Pancreas (tissue), 10 donors: Measurements from ENCODE around the gene MYH9. TPM values are rescaled to one million over a fixed set of nuclear protein-coding genes. Genes with fewer than 3 reads are reported as not detected.

ENCODE experiments used
- ATAC-seq, 4 donors: fragments of 200-7000 bp; cut with Tn5 transposase; one replicate each; pipeline versions ENCODE4 v1.8.0 to v1.9.1; 2020; ENCODE audit warnings: mild to moderate bottlenecking in 4 of 4, moderate library complexity in 4 of 4
- DNase-seq, 6 donors: peaks; one replicate each; pipeline ENCODE4 v3.0.0-alpha.2; 2020
- FAIRE-seq: peaks from 2 replicates; lab custom pipeline; 2012; peaks lifted over from hg19 to GRCh38; lab: Jason Lieb, UNC
- H3K27ac ChIP-seq, 4 donors: fragments of 200-600 bp; sonication (generic); 1 replicate in 3 of 4; 2 replicates in 1 of 4; pipeline versions ENCODE4 v1.5.0 to v1.8.0; 2020
- H3K27me3 ChIP-seq, 4 donors: fragments of 200-600 bp; one replicate each; pipeline ENCODE4 v1.8.0; 2021
- H3K36me3 ChIP-seq, 3 donors: fragments of 200-600 bp; sonication (generic) in 1 of 3; one replicate each; pipeline versions ENCODE4 v1.5.0 to v1.8.0; 2020 to 2021
- H3K4me1 ChIP-seq, 3 donors: fragments of 200-600 bp; one replicate each; pipeline ENCODE4 v1.8.0; 2021
- H3K4me3 ChIP-seq, 4 donors: fragments of 200-600 bp; sonication (generic) in 2 of 4; one replicate each; pipeline versions ENCODE4 v1.5.0 to v1.8.0; 2020 to 2021
- H3K9me3 ChIP-seq, 4 donors: fragments of 200-600 bp; one replicate each; pipeline ENCODE4 v1.8.0; 2021
- WGBS, 2 donors: extraction: QIAGEN DNeasy Blood & Tissue Kit; methylation state at CpG; one replicate each; pipeline ENCODE4 v1.1.7; 2013; 5-methylcytosine and 5-hydroxymethylcytosine counted together
- intact Hi-C, 3 donors: fragments of 100-400 bp; cut with DNase I; formaldehyde crosslinking; loops; one replicate each; pipeline versions ENCODE4 v1.11.1 to v1.14.2; 2022
- polyA plus RNA-seq, 2 donors: library from polyadenylated mRNA; stranded (reverse); fragments of 200-250 nt; gene quantifications; one replicate each; pipeline ENCODE4 v1.2.3, GENCODE V29; 2013
- total RNA-seq, 6 donors: library from RNA; stranded (reverse); fragmentation: NEBNext Ultra II Directional in 4 of 6; extraction: Animal tissue kit (Norgen Biotek cat#: 25700) in 4 of 6; gene quantifications; one replicate each; pipeline versions ENCODE4 v1.2.1 to v1.2.4, GENCODE V29; 2021 to 2023
- TF ChIP-seq, protein P1 (sequence below), 4 donors: fragments of 200-600 bp; sonication (generic) in 3 of 4; IDR thresholded peaks; one replicate each; pipeline versions ENCODE4 v1.5.0 to v1.8.0; 2021; ENCODE audit warnings: antibody characterized with exemption in 4 of 4
- donor health status: healthy with polysubstance abuse.
- donor health status: DM: no; HTN: no; CAD: no; lungs with moderate emphysema.
- donor health status: DM: no; HTN: no; CAD: no.
- donor health status: control.
- donor health status: control.
- donor health status: Bipolar disorder and iron deficiency.
- donor health status: DM: yes; HTN: yes; CAD: no.
- donor health status: DM: no; HTN: no; CAD: no.
- donor health status: DM: no; HTN: no; CAD: no.
- donor health status: DM: yes; HTN: yes; CAD: no.

Gene MYH9
- total and polyA plus RNA-seq, 8 donors = 80.9 to 554 (median 376) TPM

DNA sequence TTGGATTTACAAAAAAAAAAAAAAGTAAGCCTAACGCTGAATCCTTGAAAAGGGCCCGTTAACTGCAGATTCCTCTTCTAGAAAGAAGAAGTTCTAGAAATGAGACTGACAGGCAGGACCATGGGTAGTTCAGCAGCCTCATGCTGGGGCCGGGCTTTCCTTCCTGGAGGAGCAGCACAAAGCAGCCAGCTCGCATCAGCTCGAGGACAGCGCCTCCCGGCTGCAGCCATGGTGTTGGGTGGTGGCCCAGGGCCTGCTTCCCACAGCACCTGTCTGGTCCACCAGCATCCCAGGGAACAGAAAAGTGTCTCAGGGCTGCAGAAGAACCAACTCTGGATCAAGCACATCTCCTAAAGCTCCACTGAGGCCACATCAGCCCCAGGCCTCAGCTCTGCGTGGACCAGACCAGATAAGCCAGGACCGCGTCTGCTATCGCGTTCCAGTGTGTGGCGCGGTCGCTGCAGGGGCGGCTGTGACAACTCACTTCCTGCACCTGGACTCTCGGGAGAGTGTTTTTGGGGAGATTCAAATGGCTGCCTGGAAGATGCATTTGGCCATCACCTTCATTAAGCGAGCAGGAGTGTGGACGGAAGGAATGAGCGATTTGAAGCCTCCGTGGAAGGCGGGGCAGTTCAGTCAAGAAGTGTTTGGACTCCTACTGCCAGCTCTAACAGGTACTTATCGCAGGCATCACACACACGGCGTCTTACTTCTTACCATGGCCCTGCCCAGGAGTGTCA, 53.5 kb downstream of the MYH9 start:
- ATAC-seq (no peak), FAIRE-seq (no peak), DNase-seq (peak in 1 of 6 donors; percentile 57)
- Histone ChIP-seq H3K36me3 (peaks cover 0 to 46% (median 5%) of the 10 kb centered on the region in 3 donors), H3K27me3 (no peaks in the 10 kb centered on the region), H3K9me3 (no peaks in the 10 kb centered on the region), H3K27ac (peak overlapping the region; percentile 63 to 92 (median 83)), H3K4me3 (no peak overlapping the region), H3K4me1 (peaks cover 73 to 87% (median 81%) of the 10 kb centered on the region in 3 donors)
- WGBS, 2 donors = 81 to 83% methylated on average over 25 of the region's 25 CpGs
- intact Hi-C loops = loop anchor here in 2 of 3 donors (10.0 kb wide), 1 partner anchor 51 kb away; the partner anchor contains the start of gene MYH9 (in 2 of the 2)
- TF ChIP-seq, protein P1, sequence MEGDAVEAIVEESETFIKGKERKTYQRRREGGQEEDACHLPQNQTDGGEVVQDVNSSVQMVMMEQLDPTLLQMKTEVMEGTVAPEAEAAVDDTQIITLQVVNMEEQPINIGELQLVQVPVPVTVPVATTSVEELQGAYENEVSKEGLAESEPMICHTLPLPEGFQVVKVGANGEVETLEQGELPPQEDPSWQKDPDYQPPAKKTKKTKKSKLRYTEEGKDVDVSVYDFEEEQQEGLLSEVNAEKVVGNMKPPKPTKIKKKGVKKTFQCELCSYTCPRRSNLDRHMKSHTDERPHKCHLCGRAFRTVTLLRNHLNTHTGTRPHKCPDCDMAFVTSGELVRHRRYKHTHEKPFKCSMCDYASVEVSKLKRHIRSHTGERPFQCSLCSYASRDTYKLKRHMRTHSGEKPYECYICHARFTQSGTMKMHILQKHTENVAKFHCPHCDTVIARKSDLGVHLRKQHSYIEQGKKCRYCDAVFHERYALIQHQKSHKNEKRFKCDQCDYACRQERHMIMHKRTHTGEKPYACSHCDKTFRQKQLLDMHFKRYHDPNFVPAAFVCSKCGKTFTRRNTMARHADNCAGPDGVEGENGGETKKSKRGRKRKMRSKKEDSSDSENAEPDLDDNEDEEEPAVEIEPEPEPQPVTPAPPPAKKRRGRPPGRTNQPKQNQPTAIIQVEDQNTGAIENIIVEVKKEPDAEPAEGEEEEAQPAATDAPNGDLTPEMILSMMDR (IDR thresholded peaks at IDR 0.05) = no peak

DNA sequence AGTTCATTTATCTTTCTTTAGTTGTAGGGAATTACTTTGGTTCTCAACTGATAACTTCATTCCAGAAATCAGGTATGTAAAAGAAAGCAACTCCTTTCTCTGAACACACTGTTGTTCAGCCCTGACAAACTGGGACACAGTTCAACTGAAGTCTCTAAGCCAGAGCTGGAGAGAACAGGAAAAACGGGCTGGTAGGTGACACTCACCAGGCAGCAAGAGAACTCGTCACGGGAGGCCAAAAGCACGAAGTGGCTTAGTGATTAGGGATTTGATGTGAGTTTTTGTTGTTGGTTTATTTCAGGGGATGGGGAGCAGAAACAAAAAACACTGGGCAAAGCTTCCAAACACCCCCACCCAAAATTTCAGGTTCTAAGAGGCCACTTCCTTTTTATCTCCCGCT, 54.1 kb downstream of the MYH9 start:
- DNase-seq = peak in 1 of 6 donors; percentile 48
- intact Hi-C loops = loop anchor here in 2 of 3 donors (10.0 kb wide), 1 partner anchor 51 kb away; the partner anchor contains the start of gene MYH9 (in 2 of the 2)

DNA sequence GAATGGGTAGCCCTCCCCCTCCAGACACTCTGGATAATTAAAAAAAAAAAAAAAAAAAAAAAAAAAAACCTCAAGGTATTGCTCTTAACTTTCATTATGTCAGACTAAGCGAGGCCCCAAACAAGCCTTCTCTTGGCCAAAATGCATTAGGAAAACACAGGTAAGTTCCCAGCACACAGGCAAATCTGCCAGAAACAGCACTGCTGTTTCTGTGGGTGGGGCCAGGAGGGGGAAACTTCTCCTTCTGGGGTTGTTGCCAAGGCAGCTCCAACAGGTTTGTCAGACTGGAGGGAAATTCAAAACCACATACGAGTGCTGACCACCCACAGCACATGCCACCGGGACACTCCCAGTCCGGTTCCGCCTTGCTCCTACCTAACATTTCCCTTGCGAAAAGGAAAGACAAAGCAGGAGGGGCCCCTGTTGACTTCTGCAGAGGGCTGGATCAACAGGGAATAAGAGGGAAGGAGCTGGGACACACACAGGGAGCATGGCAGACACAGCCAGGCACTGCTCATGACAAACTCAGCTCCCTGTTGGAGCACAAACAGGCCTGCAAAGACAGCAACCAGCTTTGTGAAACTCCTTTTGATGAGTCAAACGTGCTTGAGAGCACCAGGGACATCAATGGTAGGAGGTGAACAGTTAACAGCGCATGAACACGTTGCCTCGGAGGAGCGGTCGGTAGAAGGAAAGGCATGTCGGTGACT, 55.0 kb downstream of the MYH9 start:
- Histone ChIP-seq H3K27ac (peak overlapping the region; percentile 59 to 92 (median 72)), H3K36me3 (peaks cover 0 to 34% (median 0%) of the 10 kb centered on the region in 3 donors), H3K27me3 (no peaks in the 10 kb centered on the region), H3K4me1 (peaks cover 88 to 95% (median 94%) of the 10 kb centered on the region in 3 donors), H3K9me3 (no peaks in the 10 kb centered on the region), H3K4me3 (no peak overlapping the region)
- DNase-seq (peak in 2 of 6 donors; percentile 55 to 69), FAIRE-seq (no peak), ATAC-seq (peak in 3 of 4 donors; percentile 1 to 6 (median 6))
- intact Hi-C loops = loop anchor here in 2 of 3 donors (10.0 kb wide), 1 partner anchor 52 kb away; the partner anchor contains the start of gene MYH9 (in 2 of the 2)
- 38 to 44% methylated on average over 13 of the region's 13 CpGs for WGBS, 2 donors
- TF ChIP-seq, protein P1 (IDR thresholded peaks at IDR 0.05) = no peak

More for the DNA sequence above, 54.1 kb downstream of the MYH9 start:
- Histone ChIP-seq H3K27me3 (no peaks in the 10 kb centered on the region), H3K27ac (peak overlapping the region; percentile 59 to 92 (median 72)), H3K4me1 (peaks cover 79 to 93% (median 87%) of the 10 kb centered on the region in 3 donors), H3K9me3 (no peaks in the 10 kb centered on the region), H3K4me3 (no peak overlapping the region), H3K36me3 (peaks cover 0 to 42% (median 2%) of the 10 kb centered on the region in 3 donors)
- TF ChIP-seq, protein P1 (IDR thresholded peaks at IDR 0.05) = no peak
- ATAC-seq = peak in 2 of 4 donors; percentile 7 to 17
- 22 to 25% methylated on average over 5 of the region's 5 CpGs for WGBS, 2 donors
- no peak for FAIRE-seq

DNA sequence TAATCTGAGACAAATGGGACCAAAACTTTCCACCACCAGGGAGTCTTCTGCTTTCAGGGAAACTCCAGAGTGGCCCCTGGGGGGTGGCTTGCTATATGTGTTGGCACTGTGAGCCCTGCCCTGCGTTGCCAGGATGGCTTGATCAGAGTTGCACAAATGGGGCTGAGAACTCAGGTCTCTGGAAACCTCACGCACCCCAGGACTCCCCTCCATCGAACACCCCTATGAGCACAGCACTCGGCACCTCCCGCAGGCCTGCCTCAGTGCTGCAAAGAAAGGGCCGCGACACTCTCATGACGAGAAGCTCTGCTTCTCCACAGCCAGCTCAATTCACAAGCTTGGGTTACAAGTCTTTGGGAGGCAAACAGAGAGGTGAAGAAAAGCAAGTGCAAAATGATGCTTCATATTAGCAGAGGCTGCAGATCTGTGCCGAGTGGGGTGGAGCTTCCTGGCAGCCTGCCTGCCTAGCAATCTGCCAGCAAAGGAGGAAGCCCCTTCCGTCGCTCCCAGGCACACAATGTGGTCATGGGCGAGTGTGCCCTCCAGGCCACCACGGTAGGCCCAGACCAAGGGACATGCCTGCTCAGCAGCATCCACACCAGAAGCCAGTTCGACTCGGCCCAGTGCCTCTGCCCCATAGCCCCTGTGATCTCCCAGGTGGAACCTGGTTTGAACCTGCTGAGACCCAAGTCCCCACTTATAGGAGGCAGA, 55.7 kb downstream of the MYH9 start:
- Histone ChIP-seq H3K9me3 (no peaks in the 10 kb centered on the region), H3K36me3 (peaks cover 0 to 33% (median under 1%) of the 10 kb centered on the region in 3 donors), H3K4me3 (no peak overlapping the region), H3K4me1 (peaks cover 92 to 95% (median 92%) of the 10 kb centered on the region in 3 donors), H3K27ac (peak overlapping the region; percentile 59 to 92 (median 72)), H3K27me3 (no peaks in the 10 kb centered on the region)
- peak in 2 of 4 donors; percentile 5 for ATAC-seq
- TF ChIP-seq, protein P1 (IDR thresholded peaks at IDR 0.05) = no peak
- no peak for FAIRE-seq
- intact Hi-C loops = loop anchor here in 2 of 3 donors (10.0 kb wide), 1 partner anchor 53 kb away; the partner anchor contains the start of gene MYH9 (in 2 of the 2)
- WGBS, 2 donors = 51 to 54% methylated on average over 15 of the region's 15 CpGs
- DNase-seq = peak in 3 of 6 donors; percentile 51 to 78 (median 64)
